GM18498 (cell line): ENCODE data around the gene STX16.

Source experiments
- ATAC-seq: cut with Tn5 transposase; IDR thresholded peaks from one replicate; pipeline ENCODE4 v1.9.1; 2021; ENCODE audit warnings: mild to moderate bottlenecking, moderate library complexity; ENCODE audit not compliant: unreplicated experiment

STX16 gene

GRCh38 chr20:58708246-58708931 lies 57.3 kb downstream of the STX16 start:
- no peak for ATAC-seq

GRCh38 chr20:58709013-58709702 lies 58.1 kb downstream of the STX16 start:
- ATAC-seq, result no peak

DNA sequence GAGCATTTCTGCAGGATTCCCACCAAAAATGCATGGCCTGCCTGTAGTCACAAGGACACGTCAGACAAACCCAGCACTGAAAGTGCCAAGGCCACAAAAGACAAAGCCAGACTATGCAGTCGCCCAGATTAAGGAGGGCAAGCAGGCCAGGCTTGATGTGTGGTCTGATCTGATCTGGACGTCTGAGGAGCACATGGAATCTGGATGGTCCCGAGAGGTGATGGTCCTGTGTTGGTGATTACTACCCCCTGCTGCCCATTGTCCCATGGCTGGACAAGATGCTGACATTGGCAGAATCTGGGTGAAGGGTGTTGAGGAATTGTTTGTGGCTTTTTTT lies 58.6 kb downstream of the STX16 start:
- ATAC-seq, result no peak

GRCh38 chr20:58710481-58711265 lies 59.6 kb downstream of the STX16 start:
- ATAC-seq, result no peak

DNA sequence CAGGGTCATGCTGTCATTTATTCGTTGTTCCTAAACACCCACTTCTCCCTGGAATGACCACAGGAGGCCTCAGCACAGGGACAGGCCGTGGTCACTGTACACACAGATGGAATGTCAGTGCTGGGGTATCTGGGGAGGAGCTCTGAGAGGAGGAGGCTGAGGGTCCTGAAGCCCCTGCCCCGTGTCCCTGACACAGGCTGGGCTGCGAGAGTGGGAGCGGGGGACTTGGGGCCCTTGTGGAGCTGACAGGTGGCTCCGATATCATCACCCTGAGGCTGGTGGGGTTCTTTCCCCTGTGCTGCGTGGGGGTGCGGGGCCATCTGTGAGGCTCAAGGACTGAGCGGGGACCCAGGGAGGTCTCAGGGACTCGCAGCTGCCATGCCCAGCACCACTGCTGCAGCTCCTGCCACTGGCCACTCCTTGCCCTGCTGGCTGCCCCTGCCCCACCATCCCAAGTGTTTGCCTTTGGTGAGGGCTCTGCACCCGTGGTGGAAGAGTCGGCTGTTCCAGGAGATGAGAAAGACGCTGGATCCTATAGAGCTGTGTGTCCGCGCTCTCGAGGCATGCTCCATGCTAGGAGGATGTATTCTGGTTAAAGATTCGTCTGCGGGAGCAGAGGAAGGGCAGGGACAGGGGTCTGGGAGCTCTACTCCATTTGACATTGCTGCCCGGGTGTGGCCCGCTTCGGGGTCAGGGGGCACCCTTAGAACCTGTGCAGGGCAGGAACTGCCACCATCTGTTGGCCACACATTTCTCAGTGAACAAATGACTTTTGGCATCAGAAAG lies 60.4 kb downstream of the STX16 start:
- ATAC-seq, result no peak

DNA sequence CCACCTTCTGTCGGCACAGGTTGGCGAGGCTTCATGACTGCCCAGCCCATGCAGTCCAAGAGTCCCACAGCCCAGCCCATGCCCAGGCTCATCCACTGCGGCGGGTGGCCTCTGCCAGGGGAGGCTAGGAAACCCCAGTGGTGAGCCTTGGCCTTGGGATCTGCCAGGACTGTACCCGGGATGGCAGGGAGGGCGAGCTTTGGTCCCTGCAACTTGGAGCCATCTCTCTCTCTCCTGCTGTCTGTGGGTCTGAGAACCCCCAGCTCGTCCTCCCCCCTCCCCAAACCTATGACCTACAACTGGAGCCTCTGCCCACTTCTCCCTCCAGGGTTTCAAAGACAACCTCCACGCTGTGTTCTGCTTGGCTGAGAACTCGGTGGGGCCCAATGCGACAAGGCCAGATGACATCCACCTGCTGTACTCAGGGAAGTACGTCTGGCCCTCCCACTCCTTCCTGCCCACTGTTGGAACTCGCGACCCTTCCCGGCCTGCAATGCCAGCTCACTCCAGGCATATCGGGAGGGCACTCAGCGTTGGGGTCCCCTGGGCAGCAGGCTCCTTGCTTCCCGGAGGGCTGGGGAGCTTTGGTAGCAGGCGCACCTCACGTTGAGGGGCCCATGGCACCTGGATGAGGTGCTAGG lies 61.2 kb downstream of the STX16 start:
- ATAC-seq, result no peak

- no peak for ATAC-seq
These were observed 62.0 kb downstream of the STX16 start for GRCh38 chr20:58712806-58713731.

GRCh38 chr20:58713801-58714339 lies 62.8 kb downstream of the STX16 start:
- ATAC-seq, result no peak

- no peak for ATAC-seq
These were observed 63.3 kb downstream of the STX16 start for GRCh38 chr20:58714340-58714922.

DNA sequence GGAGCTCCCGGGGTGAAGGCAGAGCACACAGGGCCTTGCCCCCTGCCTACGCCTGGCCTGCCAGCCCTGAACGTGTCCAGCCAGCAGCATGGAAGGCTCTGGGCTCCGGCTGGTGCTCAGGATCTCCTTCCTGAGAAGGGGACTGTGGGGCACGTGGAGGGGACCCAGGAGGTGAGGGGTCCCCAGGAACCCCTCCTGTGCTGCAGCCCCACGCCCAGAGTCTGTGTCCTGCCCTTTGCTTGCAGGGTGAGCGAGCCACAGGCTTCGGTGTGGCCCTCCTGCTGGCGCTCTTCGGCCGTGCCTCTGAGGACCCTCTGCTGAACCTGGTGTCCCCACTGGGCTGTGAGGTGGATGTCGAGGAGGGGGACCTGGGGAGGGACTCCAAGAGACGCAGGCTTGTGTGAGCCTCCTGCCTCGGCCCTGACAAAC lies 63.9 kb downstream of the STX16 start:
- no peak for ATAC-seq

- no peak for ATAC-seq
These were observed 64.3 kb downstream of the STX16 start for GRCh38 chr20:58715391-58715800.

GRCh38 chr20:58715801-58716475 lies 64.9 kb downstream of the STX16 start:
- no peak for ATAC-seq

GRCh38 chr20:58716476-58717277 lies 65.6 kb downstream of the STX16 start:
- ATAC-seq, result no peak

DNA sequence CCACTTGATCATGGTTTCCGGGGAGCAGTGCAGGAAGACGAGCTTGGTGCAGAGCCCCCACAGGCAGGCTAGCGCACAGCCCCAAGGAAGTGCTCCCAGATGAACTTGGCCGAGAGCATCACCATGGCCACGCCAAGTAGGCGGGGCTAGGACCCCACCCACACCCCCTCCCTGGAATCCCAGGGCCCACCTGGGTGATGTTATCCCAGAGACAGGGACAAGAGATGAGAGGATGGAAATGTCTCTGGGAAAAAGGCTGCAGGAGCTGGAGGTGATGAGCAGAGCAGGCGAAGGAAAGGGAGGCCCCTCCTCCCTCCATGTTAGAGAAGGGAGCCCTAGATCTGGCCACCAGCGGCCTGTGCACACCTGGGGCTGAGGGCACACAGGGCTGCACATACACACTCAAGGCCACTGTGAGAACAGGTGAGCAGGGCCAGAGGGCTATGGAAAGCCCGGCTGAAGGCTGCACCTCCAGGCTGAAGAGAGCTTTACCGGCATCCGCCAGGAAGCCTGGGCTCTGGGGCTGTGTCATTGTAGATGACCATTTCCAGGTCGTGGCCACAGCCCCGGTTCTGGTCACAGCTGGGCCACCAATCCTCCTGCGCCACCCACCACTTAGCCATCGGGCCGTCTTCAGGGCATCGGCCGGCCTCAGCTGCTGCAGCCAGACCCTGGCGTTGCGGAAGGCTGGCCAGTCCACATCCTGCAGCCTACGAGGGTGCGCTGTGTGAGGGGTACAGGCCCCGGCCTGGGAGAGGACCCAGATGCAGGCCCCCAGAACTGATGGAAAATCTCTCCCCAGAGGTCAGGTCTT lies 66.4 kb downstream of the STX16 start:
- no peak for ATAC-seq

- ATAC-seq, result no peak
These were observed 67.1 kb downstream of the STX16 start for GRCh38 chr20:58718121-58718563.

DNA sequence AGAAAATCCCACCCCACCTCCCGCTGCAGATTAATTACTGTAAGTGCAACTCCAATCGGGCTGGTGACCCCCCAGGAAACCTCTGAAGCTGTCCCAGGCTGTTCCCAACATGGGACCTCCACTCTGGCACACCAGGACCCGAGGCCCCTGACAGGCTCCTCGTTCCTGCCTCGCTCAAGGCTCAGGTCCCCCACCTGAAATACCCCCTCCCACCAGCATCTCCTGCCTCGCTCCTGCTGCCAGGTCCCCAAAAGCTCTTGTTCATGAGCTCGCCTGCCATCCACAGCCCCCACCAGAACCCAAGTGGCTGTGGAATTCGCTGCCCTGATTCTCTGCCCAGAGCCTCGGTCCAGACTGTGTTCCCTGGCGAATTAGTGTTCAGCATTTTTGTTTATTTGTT lies 67.6 kb downstream of the STX16 start:
- no peak for ATAC-seq

- ATAC-seq, result no peak
These were observed 68.2 kb downstream of the STX16 start for GRCh38 chr20:58719258-58719657.
